NCI-H146 treated with DMSO at 0.1 percent for 48 hours (cell line): ENCODE data around the gene KIF9.
"Not testable (repeated sequence)": the region's sequence is repeated elsewhere in the genome, so short reads cannot be mapped to it uniquely, and the experiment has no call there.

ENCODE experiments used
- DNase-seq: peaks from one replicate; lab custom pipeline; 2025; ENCODE audit not compliant: unreplicated experiment; lab: John Stamatoyannopoulos, UW

KIF9 gene

DNA sequence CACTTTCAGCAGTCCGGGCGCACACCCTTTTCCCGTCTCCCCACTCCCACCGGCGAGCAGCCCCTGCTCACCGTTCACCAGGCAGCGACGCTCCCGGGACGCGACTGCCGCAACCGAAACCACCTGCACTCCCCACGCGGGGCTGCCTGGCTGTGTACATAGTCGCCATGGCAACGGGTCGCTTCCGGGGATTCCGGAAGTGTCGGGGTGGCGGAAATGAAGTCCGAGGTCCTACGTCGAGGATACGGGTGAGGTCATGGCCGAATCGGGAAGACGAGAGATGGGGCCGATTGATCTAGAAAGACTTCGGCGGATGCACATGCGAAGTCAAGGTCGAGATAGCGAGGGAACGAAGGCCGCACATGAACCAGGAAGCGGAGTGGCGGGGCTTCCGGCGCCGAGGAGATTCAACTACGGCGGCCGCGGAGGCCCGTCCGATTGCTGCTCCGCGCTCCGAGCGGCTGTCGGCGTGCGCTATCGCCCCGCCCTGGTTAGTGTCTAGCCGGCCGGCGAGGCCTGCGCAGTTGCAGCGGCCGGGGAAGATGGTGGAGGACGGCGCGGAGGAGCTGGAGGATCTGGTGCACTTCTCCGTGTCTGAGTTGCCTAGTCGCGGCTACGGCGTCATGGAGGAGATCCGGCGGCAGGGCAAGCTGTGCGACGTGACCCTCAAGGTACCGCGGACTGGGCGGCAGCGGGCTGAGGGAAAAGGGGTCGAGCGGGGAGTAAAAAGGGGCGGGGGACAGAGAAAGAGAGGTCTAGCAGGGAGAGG, at the start of gene KIF9, which contains the start of gene KLHL18:
TSS of gene KIF9 (minus strand) at position 376 of the 769 bp plus-strand sequence. CDS start 5,425 bp downstream, outside the sequence.
TSS of gene KLHL18 (plus strand) at position 521 of the 769 bp plus-strand sequence. CDS start at position 543, 22 bp downstream.
- peak; percentile 84 for DNase-seq

DNA sequence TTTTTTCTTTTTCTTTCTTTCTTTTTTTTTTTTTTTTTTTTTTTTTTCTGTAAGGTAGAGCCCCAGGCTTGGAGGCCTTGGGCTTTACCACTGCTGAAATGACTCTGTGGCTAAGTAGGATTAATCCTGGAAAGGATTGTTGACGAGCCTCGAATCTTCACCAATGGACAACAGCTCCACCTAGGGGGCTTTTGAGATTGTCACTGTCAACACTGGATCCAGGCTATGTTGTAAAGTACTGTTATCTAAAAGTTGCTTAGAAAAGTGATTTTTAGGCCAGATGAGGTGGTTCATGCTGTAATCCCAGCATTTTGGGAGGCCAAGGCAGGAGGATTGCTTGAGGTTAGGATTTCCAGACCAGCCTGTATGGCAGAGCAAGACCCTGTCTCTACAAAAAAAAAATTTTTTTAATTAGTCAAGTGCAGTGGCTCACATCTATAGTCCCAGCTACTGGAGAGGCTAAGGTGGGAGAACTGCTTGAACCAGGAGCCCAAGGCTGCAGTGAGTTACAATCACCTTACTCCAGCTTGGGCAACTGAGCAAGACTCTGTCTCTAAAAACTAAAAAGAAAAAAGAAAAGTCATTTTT, 41.8 kb upstream of the KIF9 start:
- DNase-seq: no peak

- DNase-seq: no peak
Measured at GRCh38 chr3:47323431-47324277, 41.1 kb upstream of the KIF9 start.

DNA sequence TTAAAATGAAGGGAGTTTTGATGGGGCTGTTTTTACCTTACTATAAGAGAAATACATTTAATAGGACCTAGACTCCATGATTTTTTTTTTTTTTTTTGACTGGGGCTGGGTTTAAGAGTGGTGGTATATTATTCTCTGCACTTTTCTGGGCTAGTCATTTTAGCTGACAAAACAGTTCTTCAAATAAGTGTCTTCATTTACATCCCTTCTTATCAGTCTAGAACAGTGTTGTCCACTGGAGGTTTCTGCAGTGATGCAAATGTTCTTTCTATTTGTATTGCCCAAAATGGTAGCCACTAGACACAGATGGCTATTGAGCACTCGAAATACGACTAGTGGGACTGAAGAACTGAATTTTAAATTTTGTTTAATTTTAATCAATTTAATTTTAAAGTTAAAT, 37.4 kb upstream of the KIF9 start:
- no peak for DNase-seq

GRCh38 chr3:47318916-47319315, 36.3 kb upstream of the KIF9 start:
- no peak for DNase-seq

DNA sequence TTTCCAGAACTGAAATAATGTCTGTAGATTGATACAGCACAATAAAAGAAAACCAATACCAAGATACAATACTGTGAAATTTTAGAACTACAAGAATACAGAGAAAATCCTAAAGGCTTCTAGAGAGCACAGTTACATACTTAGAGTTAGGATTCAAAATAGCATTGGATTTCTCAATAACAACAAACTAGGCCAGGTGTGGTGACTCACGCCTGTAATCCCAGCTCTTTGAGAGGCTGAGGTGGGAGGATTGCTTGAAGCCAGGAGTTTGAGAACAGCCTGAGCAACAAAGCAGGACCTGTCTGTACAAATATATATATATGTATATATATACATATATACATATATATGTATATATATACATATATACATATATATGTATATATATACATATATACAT, 33.6 kb upstream of the KIF9 start:
- DNase-seq: not testable (repeated sequence)

DNA sequence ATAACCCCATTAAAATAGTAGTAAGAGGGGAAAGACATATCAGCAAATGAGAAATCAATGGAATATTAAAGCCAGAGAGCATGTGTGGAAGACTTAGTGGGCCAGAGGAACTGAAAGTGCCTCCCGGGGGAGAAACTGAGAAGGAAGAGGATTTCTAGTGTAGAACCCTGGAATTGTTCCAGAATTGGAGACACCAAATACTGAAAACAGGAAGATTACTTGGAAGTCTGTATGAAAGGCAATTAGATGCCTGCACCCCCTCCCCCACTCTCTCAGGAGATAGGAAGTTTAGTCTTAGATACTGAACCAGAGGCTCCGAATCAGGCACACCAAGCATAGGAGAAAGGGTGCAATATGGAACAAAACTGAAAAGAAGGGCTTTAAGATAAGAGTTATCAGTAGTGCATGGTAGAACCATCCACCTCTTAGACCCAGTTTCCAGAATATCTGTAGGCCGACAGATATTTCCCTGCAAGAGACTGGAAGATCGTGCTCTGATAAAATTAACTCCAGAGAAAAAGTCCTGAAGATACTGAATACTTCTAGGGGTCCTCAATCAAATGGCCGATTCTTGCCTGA, 32.6 kb upstream of the KIF9 start:
- DNase-seq: no peak

DNA sequence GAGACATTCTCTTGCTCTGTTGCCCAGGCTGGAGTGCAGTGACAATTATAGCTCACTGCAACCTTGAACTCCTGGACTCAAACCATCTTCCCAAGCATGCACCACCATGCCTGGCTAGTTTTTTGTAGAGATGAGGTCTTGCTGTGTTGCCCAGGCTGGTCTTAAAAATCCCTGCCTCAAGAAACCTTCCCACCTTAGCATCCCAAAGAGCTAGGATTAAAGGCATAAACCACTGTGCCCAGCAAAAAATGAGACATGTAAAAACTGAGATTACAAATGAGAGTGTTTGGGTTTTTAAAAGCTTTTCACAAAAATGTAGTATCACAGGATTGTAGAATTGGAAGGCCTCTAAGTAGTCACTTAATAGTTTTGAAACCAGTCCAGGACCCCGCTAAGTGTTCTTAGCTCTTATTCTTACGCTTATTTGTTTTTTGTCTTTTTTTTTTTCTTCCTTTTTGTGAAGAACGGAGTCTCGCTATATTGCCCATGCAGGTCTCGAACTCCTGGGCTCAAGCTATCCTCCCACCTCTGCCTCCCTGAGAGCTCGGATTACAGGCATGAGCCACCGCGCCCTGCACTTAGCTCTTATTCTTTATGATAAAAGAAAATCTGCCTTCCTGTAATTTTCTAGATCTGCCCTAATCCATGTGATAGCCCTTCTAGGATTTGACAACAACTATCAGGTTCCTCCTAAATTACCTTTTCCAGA, 31.6 kb upstream of the KIF9 start:
- DNase-seq: no peak

GRCh38 chr3:47313341-47314055, 30.9 kb upstream of the KIF9 start:
- DNase-seq: no peak

- DNase-seq: no peak
Measured at GRCh38 chr3:47310391-47310790, 27.8 kb upstream of the KIF9 start.

DNA sequence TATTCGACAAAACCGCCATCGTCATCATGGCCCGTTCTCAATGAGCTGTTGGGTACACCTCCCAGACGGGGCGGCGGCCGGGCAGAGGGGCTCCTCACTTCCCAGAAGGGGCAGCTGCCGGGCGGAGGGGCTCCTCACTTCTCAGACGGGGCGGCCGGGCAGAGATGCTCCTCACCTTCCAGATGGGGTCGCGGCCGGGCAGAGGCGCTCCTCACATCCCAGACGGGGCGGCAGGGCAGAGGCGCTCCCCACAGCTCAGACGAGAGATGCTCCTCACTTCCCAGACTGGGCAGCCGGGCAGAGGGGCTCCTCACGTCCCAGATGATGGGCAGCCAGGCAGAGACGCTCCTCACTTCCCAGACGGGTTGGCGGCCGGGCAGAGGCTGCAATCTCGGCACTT, 26.6 kb upstream of the KIF9 start:
- not testable (repeated sequence) for DNase-seq

DNA sequence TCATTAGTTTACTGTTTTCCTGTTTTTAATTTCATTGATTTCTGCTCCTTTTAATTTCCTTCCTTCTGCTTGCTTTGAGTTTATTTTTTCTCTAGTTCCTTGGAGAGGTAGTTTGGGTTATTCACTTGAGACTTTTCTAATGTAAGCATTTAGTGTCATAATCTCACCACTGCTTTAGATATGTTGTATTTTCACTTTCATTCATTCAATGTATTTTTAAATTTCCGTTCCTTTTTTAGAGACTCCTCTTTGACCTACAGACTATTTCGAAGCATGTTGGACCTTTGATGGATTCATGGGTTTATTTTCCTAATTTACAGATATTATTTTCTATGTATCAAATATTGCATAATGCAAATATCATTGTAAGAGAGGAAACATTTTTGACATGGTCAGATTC, 23.4 kb upstream of the KIF9 start:
- no peak for DNase-seq

- no peak for DNase-seq
Measured at GRCh38 chr3:47301456-47301855, 18.9 kb upstream of the KIF9 start.

- no peak for DNase-seq
Measured at GRCh38 chr3:47299381-47300318, 17.1 kb upstream of the KIF9 start.

GRCh38 chr3:47298439-47298838, 15.8 kb upstream of the KIF9 start:
- no peak for DNase-seq

DNA sequence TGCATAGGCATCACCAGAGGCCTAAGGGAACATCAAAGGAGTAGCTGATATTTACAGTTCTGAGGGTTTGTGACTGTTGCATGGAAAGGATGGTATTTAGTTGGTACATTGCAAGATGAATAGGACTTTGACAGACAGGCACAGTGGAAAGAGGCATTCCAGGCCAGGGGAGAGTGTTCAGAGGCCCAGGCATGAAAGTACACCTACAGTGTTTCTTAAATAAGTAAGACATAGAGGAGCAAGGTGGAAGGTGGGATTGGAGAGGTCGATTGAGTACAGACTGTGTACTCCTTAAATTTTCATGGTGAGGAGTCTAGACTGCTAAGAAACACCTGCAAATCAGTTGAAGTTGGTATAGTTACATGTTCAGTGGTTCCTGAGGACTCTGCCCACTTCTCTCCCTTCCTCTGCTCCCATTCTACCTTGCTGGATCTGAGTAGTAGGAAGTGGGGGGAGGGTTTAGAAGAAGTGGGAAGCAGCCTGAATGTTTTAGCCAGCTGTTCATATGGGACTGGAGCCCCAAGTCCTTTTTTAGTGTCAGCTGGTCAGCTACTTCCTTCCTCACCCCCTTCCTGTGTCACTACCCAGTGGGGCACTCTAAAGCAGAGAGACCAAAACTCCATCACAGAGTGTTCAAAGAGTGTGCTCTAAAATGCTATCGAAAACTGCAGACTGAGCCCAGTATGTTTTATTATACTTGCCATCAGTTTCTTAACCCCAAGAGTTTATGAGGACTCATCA, 14.1 kb upstream of the KIF9 start:
- DNase-seq: no peak

- DNase-seq: no peak
Measured at GRCh38 chr3:47295976-47296375, 13.4 kb upstream of the KIF9 start.

- DNase-seq: no peak
Measured at GRCh38 chr3:47295322-47295721, 12.7 kb upstream of the KIF9 start.
